Activated T-helper 2 cell treated with anti-CD3 and anti-CD28 coated beads, Interferon-gamma antibody, Interleukin-2, Interleukin-4, amounts not matched to agents 10 μg/mL and 5 μg/mL and 100 μg/mL, durations not matched to agents 14 hours and 24 hours and 36 hours (primary cell): Measurements from ENCODE around the gene ZBTB46. TPM values are rescaled to one million over a fixed set of nuclear protein-coding genes. Genes with fewer than 3 reads are reported as not detected.
"Not testable (repeated sequence)": the region's sequence is repeated elsewhere in the genome, so short reads cannot be mapped to it uniquely, and the experiment has no call there.

ENCODE experiments used
- DNase-seq: peaks from one replicate; pipeline ENCODE4 v3.0.0; 2021; ENCODE audit warnings: low spot score
- H3K27ac Mint-ChIP-seq: one replicate; pipeline ENCODE4 v1.8.0; 2021; ENCODE audit warnings: mixed read lengths
- H3K27me3 Mint-ChIP-seq: one replicate; pipeline ENCODE4 v1.8.0; 2021; ENCODE audit warnings: low read depth, mixed read lengths
- H3K36me3 Mint-ChIP-seq: one replicate; pipeline ENCODE4 v1.8.0; 2021; ENCODE audit warnings: low read depth, mixed read lengths
- H3K4me1 Mint-ChIP-seq: one replicate; pipeline ENCODE4 v1.8.0; 2021; ENCODE audit warnings: low read depth, mixed read lengths
- H3K4me3 Mint-ChIP-seq: one replicate; pipeline ENCODE4 v1.8.0; 2021; ENCODE audit warnings: low read depth, mild to moderate bottlenecking, moderate library complexity, mixed read lengths
- H3K9me3 Mint-ChIP-seq: one replicate; pipeline ENCODE4 v1.8.0; 2021; ENCODE audit warnings: mixed read lengths
- intact Hi-C: fragments of 100-400 bp; cut with micrococcal nuclease; formaldehyde crosslinking; loops from one replicate; pipeline ENCODE4 v1.15.1; 2023
- total RNA-seq: library from RNA; stranded (reverse); gene quantifications from 2 replicates; pipeline ENCODE4 v1.2.3, GENCODE V29; 2022

ZBTB46 gene
- total RNA-seq, 1 donor from 2014 or later, result 1.1 TPM

DNA sequence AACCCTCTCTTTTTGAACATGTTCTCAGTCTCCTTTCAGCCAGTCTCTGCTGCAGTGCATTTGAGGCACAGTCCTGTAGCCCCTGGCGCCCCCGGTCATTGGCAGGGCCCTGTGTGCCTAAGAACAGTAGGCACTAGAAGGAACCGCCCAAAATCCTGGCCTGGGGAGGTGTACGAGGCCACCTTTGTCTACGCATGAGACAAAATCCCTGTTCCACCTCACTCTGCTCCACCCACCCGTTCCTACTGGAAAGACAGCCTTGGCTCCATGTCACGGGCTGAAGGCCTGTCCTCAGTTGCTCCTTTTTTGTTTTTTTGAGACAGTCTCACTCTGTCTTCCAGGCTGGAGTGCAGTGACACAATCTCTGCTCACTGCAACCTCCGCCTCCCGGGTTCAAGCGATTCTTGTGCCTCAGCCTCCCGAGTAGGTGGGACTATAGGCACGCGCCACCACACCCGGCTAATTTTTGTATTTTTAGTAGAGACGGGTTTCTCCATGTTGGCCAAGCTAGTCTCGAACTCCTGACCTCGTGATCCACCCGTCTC is 100.8 kb downstream of the ZBTB46 start:
- peaks cover 38% of the 10 kb centered on the region for H3K4me1 Mint-ChIP-seq
- intact Hi-C loops, result loop anchor here (5.0 to 10.0 kb wide), 2 partner anchors 93 to 135 kb away; partner anchors contain the start of genes ABHD16B and TPD52L2
- H3K9me3 Mint-ChIP-seq, result peaks cover 13% of the 10 kb centered on the region
- not testable (repeated sequence) for H3K27ac Mint-ChIP-seq, DNase-seq, H3K27me3 Mint-ChIP-seq
- H3K4me3 Mint-ChIP-seq, result peak overlapping the region; percentile 32
- peaks cover 47% of the 10 kb centered on the region for H3K36me3 Mint-ChIP-seq

DNA sequence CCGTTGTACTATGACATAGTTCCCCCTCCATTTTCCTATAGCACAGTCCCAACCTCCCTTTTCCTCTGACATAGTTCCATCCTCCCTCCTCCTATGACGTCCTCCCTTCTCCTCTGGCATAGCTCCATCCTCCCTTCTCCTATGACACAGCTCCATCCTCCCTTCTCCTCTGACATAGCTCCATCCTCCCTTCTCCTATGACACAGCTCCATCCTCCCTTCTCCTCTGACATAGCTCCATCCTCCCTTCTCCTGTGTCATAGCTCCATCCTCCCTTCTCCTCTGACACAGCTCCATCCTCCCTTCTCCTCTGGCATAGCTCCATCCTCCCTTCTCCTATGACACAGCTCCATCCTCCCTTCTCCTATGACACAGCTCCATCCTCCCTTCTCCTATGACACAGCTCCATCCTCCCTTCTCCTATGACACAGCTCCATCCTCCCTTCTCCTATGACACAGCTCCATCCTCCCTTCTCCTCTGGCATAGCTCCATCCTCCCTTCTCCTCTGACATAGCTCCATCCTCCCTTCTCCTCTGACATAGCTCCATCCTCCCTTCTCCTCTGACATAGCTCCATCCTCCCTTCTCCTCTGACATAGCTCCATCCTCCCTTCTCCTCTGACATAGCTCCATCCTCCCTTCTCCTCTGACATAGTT is 108.0 kb downstream of the ZBTB46 start:
- DNase-seq, H3K4me3 Mint-ChIP-seq, intact Hi-C loops, H3K27ac Mint-ChIP-seq, H3K27me3 Mint-ChIP-seq: not testable (repeated sequence)
- peaks cover 25% of the 10 kb centered on the region for H3K9me3 Mint-ChIP-seq
- peaks cover 84% of the 10 kb centered on the region for H3K36me3 Mint-ChIP-seq
- peaks cover 15% of the 10 kb centered on the region for H3K4me1 Mint-ChIP-seq

DNA sequence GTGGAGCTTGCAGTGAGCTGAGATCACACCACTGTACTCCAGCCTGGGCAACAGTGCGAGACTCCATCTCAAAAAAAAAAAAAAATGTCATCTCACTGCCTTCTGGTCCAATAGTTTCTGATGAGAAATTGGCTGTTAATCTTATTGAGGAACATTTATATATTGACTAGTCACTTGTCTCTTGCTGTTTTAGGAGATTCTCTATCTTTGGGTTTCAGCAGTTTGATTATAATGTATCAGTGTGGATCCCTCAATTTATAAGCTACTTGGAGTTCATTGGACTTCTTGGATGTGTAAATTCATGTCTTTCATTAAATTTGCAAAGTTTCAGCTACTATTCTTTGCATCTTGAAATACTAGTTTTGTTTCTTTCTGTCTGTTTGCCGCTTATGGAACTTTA is 112.1 kb downstream of the ZBTB46 start:
- Mint-ChIP-seq H3K27ac (no peak overlapping the region), H3K27me3 (no peaks in the 10 kb centered on the region), H3K4me3 (no peak overlapping the region), H3K36me3 (peaks cover 91% of the 10 kb centered on the region), H3K9me3 (peaks cover 22% of the 10 kb centered on the region), H3K4me1 (peaks cover 6% of the 10 kb centered on the region)
- intact Hi-C loops, result no loop called here
- no peak for DNase-seq

DNA sequence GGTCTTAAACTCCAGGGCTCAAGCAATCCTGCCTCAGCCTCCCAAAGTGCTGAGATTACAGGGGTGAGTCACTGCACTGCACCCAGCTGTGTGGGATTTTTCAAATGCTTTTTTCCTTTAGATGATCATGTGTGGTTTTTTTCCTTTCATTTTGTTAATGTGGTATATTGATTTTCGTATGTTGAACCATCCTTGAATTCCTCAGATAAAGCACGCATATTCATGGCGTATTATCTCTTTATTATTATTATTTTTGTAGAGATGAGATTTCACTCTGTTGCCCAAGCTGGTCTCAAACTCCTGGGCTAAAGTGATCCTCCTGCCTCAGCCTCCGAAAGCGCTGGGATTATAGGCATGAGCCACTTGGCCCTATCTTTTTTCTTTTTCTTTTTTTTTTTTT is 116.2 kb downstream of the ZBTB46 start:
- Mint-ChIP-seq H3K36me3 (peaks cover 91% of the 10 kb centered on the region), H3K4me1 (peaks cover 20% of the 10 kb centered on the region)
- no peak for DNase-seq

DNA sequence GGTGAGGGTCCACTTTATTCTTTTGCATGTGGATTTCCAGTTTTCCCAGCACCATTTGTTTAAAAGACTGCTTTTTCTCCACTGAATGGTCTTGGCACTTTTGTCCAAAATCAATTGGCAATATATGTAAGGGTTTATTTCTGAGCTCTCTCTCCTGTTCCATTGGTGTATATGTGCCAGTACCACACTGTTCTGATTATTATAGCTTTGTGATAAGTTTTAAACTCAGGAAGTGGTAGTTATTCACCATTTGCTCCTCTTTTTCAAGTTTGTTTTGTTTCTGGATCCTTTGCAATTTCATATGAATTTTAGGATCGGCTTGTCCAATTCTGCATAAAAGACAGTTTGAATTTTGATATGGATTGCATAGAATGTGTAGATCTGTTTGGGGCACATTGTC is 118.9 kb downstream of the ZBTB46 start:
- no peak for DNase-seq
- H3K27ac Mint-ChIP-seq, result no peak overlapping the region
- no peaks in the 10 kb centered on the region for H3K27me3 Mint-ChIP-seq
- peaks cover 78% of the 10 kb centered on the region for H3K36me3 Mint-ChIP-seq
- H3K4me3 Mint-ChIP-seq, result no peak overlapping the region
- intact Hi-C loops, result no loop called here
- peaks cover 13% of the 10 kb centered on the region for H3K9me3 Mint-ChIP-seq
- peaks cover 31% of the 10 kb centered on the region for H3K4me1 Mint-ChIP-seq

More for the DNA sequence above, 116.2 kb downstream of the ZBTB46 start:
- H3K9me3 Mint-ChIP-seq, result peaks cover 29% of the 10 kb centered on the region
- H3K27ac Mint-ChIP-seq, result no peak overlapping the region
- intact Hi-C loops, result no loop called here
- H3K4me3 Mint-ChIP-seq, result no peak overlapping the region
- H3K27me3 Mint-ChIP-seq, result no peaks in the 10 kb centered on the region

DNA sequence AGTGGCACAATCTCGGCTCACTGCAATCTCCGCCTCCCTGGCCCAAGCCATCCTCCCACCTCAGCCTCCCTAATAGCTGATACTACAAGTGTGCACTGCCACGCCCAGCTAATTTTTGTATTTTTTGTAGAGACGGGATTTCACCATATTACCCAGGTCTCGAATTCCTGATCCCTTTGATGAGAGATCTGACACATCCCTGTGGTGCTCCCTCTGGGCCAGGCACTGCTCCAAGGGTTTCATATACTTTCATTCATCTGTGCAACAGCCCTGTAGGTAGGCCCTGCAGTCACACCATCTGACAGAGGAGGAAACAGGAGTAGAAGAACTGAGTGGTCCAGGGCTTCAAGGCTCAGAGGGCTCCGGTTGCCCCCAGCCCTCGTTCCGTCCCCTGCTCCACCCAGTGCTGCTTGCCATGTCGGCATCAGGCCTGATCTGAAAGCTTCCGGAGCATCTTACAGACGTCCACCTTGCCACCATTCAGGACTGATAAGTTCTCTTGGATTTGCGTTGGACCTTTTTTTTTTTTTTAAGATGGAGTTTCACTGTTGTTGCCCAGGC is 119.9 kb downstream of the ZBTB46 start:
- Mint-ChIP-seq H3K27me3 (no peaks in the 10 kb centered on the region), H3K4me1 (peaks cover 37% of the 10 kb centered on the region), H3K36me3 (peaks cover 75% of the 10 kb centered on the region), H3K4me3 (peak overlapping the region; percentile 23), H3K27ac (no peak overlapping the region), H3K9me3 (peaks cover 10% of the 10 kb centered on the region)
- no peak for DNase-seq
- intact Hi-C loops, result no loop called here

- peaks cover 36% of the 10 kb centered on the region for H3K4me1 Mint-ChIP-seq
- DNase-seq, result no peak
- H3K27ac Mint-ChIP-seq, result peak overlapping the region; percentile 22
- intact Hi-C loops, result loop anchor here (5.0 to 10.0 kb wide), 2 partner anchors 33 to 266 kb away; partner anchors contain the start of gene SAMD10
- no peaks in the 10 kb centered on the region for H3K27me3 Mint-ChIP-seq
- peaks cover 7% of the 10 kb centered on the region for H3K9me3 Mint-ChIP-seq
- H3K4me3 Mint-ChIP-seq, result peak overlapping the region; percentile 81
- H3K36me3 Mint-ChIP-seq, result peaks cover 73% of the 10 kb centered on the region
Measured at GRCh38 chr20:63709149-63709527, 121.9 kb downstream of the ZBTB46 start.

DNA sequence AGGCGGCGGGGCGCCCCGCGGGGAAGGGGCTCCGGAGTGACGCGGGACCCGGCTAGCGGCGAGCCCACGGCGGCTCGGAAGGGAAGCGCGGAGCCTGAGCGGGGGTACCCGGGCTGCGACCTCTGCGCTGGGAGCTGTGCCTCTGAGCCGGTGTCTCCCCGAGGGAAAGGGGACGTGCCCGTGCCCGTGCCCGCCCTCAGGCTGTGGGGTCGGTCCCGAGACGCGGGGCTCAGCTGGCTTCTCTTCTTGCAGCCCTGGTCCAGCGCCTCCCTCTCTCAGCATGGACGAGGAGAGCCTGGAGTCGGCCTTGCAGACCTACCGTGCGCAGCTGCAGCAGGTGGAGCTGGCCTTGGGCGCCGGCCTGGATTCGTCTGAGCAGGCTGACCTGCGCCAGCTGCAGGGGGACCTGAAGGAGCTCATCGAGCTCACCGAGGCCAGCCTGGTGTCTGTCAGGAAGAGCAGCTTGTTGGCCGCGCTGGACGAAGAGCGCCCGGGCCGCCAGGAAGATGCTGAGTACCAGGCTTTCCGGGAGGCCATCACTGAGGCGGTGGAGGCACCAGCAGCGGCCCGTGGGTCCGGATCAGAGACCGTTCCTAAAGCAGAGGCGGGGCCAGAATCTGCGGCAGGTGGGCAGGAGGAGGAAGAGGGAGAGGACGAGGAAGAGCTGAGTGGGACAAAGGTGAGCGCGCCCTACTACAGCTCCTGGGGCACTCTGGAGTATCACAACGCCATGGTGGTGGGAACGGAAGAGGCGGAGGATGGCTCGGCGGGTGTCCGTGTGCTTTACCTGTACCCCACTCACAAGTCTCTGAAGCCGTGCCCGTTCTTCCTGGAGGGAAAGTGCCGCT is 122.5 kb downstream of the ZBTB46 start:
- intact Hi-C loops, result loop anchor here (5.0 to 10.0 kb wide), 2 partner anchors 34 to 266 kb away; partner anchors contain the start of gene SAMD10

DNA sequence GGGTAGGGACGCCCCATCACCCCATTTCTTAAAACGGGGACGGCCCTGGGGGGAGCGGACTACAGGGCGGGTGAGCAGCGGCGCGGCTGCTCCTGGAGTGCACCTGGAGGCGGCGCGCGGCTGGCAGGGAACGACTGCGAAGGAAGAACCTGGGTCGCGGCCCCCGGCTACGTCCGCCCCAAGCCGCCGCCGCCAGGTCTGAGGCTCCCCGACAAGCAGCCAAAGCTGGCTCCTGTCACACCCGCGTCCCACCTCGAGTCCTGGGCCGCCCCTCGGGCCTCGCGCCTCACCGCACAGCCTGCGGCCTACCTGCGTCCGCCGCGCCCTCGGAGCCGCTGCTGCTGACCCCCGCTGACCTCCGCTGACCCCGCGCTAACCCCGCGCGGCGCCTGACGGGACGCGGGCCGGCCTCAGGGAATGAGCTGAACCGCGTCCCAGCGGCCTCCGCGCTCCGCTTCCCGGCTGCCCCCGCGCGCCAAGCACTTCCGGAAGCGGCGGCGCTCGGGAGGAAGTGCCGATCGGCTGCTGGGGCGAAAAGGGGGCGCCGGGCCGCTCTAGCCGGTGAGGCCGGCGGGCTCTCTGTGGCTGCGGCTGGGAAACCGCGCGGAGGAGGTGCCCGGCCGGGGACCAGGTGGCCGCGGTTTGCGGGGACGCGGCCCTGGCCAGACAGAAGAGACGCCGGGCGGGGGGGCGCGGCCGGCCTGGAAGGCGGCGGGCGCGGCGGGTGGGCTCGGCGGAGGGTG is 123.3 kb downstream of the ZBTB46 start, which contains the start of the genes ARFRP1 and ZGPAT:
Gene ARFRP1 (minus strand): TSS at position 419 of the 743 bp plus-strand sequence. CDS start 885 bp downstream, outside the sequence.
Gene ZGPAT (plus strand): TSS at position 482 of the 743 bp plus-strand sequence. CDS start 542 bp downstream, outside the sequence.
- peaks cover 68% of the 10 kb centered on the region for H3K36me3 Mint-ChIP-seq
- peak within 1 kb of the TSS; percentile 60 for H3K27ac Mint-ChIP-seq
- intact Hi-C loops, result loop anchor here (1.0 to 10.0 kb wide), 4 partner anchors 35 to 267 kb away; partner anchors contain the start of genes RTEL1 and SAMD10
- DNase-seq, result peak; percentile 87
- H3K4me3 Mint-ChIP-seq, result peak within 1 kb of the TSS; percentile 87
- peaks cover 7% of the 10 kb centered on the region for H3K9me3 Mint-ChIP-seq
- peaks cover 36% of the 10 kb centered on the region for H3K4me1 Mint-ChIP-seq
- H3K27me3 Mint-ChIP-seq, result no peaks in the 10 kb centered on the region

More for the DNA sequence above, 122.5 kb downstream of the ZBTB46 start:
- no peak for DNase-seq
- Mint-ChIP-seq H3K4me1 (peaks cover 36% of the 10 kb centered on the region), H3K27me3 (no peaks in the 10 kb centered on the region), H3K4me3 (peak overlapping the region; percentile 81), H3K9me3 (peaks cover 7% of the 10 kb centered on the region), H3K27ac (peak overlapping the region; percentile 45), H3K36me3 (peaks cover 72% of the 10 kb centered on the region)

- H3K27me3 Mint-ChIP-seq, result no peaks in the 10 kb centered on the region
- H3K4me3 Mint-ChIP-seq, result peak overlapping the region; percentile 87
- peak; percentile 58 for DNase-seq
- peaks cover 61% of the 10 kb centered on the region for H3K36me3 Mint-ChIP-seq
- peak overlapping the region; percentile 60 for H3K27ac Mint-ChIP-seq
- intact Hi-C loops, result loop anchor here (1.0 to 10.0 kb wide), 5 partner anchors 35 to 268 kb away; partner anchors contain the start of genes RTEL1 and SAMD10
- H3K9me3 Mint-ChIP-seq, result peaks cover under 1% of the 10 kb centered on the region
- H3K4me1 Mint-ChIP-seq, result peaks cover 33% of the 10 kb centered on the region
Measured at GRCh38 chr20:63706852-63707557, 124.1 kb downstream of the ZBTB46 start.

- H3K27ac Mint-ChIP-seq, result no peak overlapping the region
- intact Hi-C loops, result loop anchor here (1.0 to 10.0 kb wide), 3 partner anchors 36 to 269 kb away; partner anchors contain the start of gene SAMD10
- peaks cover 31% of the 10 kb centered on the region for H3K4me1 Mint-ChIP-seq
- H3K36me3 Mint-ChIP-seq, result peaks cover 52% of the 10 kb centered on the region
- peak overlapping the region; percentile 87 for H3K4me3 Mint-ChIP-seq
- no peaks in the 10 kb centered on the region for H3K9me3 Mint-ChIP-seq
- DNase-seq, result no peak
- H3K27me3 Mint-ChIP-seq, result no peaks in the 10 kb centered on the region
Measured at GRCh38 chr20:63706027-63706695, 124.9 kb downstream of the ZBTB46 start.
